K562 (cell line): ENCODE data around the gene ZSCAN26. TPM values are rescaled to one million over a fixed set of nuclear protein-coding genes. Genes with fewer than 3 reads are reported as not detected.

ENCODE experiments used
- ATAC-seq: fragments of 200-7000 bp; cut with Tn5 transposase; 3 replicates; pipeline ENCODE4 v1.9.1; 2020; ENCODE audit warnings: moderate library complexity
- BruUV-seq: library from RNA; stranded (reverse); fragments of 400-500 nt; replicated peaks from 2 replicates; lab custom pipeline; 2021; lab: Mats Ljungman, UMichigan
- CTCF ChIA-PET: fragments of 300-600 bp; formaldehyde crosslinking; extraction: SDS; loops from one replicate; lab custom pipeline; 2021; ENCODE audit warnings: low intra/inter-chr PET ratio; lab: Yijun Ruan, JAX
- POLR2A ChIA-PET: fragments of 300-600, 350-650 bp; sonication (Branson Sonifier 250); formaldehyde crosslinking; extraction: SDS; loops from one replicate; lab custom pipeline; 2021; ENCODE audit warnings: antibody characterized with exemption, inconsistent platforms; lab: Yijun Ruan, JAX
- DNase-seq, 4 experiments: peaks; one replicate each; pipeline versions ENCODE4 v3.0.0 to v3.0.0-alpha.2; 2011 to 2018; ENCODE audit warnings: low spot score in 3 of 4, mixed read lengths in 3 of 4; ENCODE audit errors: extremely low read depth in 1 of 4
- FAIRE-seq: peaks from 2 replicates; lab custom pipeline; 2011; peaks lifted over from hg19 to GRCh38; lab: Jason Lieb, UNC
- H2AFZ ChIP-seq: 2 replicates; pipeline ENCODE4 v1.6.0; 2011; ENCODE audit warnings: low read depth, low read length, control low read depth, inconsistent platforms
- H3K27ac ChIP-seq: fragments of 200-600 bp; 3 replicates; pipeline ENCODE4 v1.8.0; 2011; ENCODE audit warnings: low read depth, mild to moderate bottlenecking, control low read depth, inconsistent platforms, low read length, moderate library complexity, mixed read lengths; ENCODE audit errors: extremely low read depth
- H3K27me3 ChIP-seq, 2 experiments: fragments of 300-600 bp in 1 of 2; 2 replicates in 1 of 2; 3 replicates in 1 of 2; pipeline versions ENCODE4 v1.6.0 to v1.8.0; 2011; ENCODE audit warnings: inconsistent platforms in 2 of 2, low read length in 2 of 2, mild to moderate bottlenecking in 1 of 2, mixed read lengths in 1 of 2, moderate library complexity in 1 of 2; ENCODE audit not compliant: control insufficient read depth in 2 of 2, insufficient read depth in 2 of 2
- H3K36me3 ChIP-seq: fragments of 300-600 bp; 3 replicates; pipeline ENCODE4 v1.8.0; 2011; ENCODE audit warnings: mild to moderate bottlenecking, low read length, inconsistent platforms; ENCODE audit not compliant: control insufficient read depth, insufficient read depth
- H3K4me1 ChIP-seq, 2 experiments: fragments of 200-600 bp in 1 of 2; replicated peaks in 1 of 2; 2 replicates in 1 of 2; 3 replicates in 1 of 2; pipeline versions ENCODE4 v1.5.1 to v1.8.0; 2011; ENCODE audit warnings: inconsistent platforms in 2 of 2, low read length in 2 of 2, mild to moderate bottlenecking in 1 of 2, mixed read lengths in 1 of 2, moderate library complexity in 1 of 2; ENCODE audit not compliant: control insufficient read depth in 2 of 2, insufficient read depth in 2 of 2
- H3K4me2 ChIP-seq: 2 replicates; pipeline ENCODE4 v1.6.1; 2011; ENCODE audit warnings: low read length, control low read depth, inconsistent platforms, mixed read lengths; ENCODE audit not compliant: insufficient read depth
- H3K4me3 ChIP-seq: fragments of 200-600 bp; sonication (generic), shearing (Covaris generic); 2 replicates; pipeline ENCODE4 v1.5.1; 2016; ENCODE audit warnings: control low read depth, inconsistent platforms
- H3K79me2 ChIP-seq: fragments of 200-600 bp; 3 replicates; pipeline ENCODE4 v1.8.0; 2011; ENCODE audit warnings: low read length, inconsistent platforms; ENCODE audit not compliant: control insufficient read depth, insufficient read depth
- H3K9ac ChIP-seq, 2 experiments: 2 replicates each; pipeline versions ENCODE4 v1.6.0 to v1.6.1; 2011; ENCODE audit warnings: low read depth in 2 of 2, low read length in 2 of 2, control low read depth in 1 of 2, inconsistent platforms in 1 of 2, mild to moderate bottlenecking in 1 of 2, mixed read lengths in 1 of 2; ENCODE audit not compliant: insufficient read depth in 1 of 2
- H3K9me1 ChIP-seq: one replicate; pipeline ENCODE4 v1.6.0; 2011; ENCODE audit warnings: inconsistent platforms, mild to moderate bottlenecking, low read length, moderate library complexity; ENCODE audit not compliant: control insufficient read depth, insufficient read depth
- H3K9me3 ChIP-seq: replicated peaks from 2 replicates; pipeline ENCODE4 v1.5.1; 2011; ENCODE audit warnings: low read depth, low read length, inconsistent platforms; ENCODE audit not compliant: control insufficient read depth, insufficient read depth
- H4K20me1 ChIP-seq: replicated peaks from 2 replicates; pipeline ENCODE4 v1.6.1; 2011; ENCODE audit warnings: low read length, inconsistent platforms, mixed read lengths; ENCODE audit not compliant: control insufficient read depth, insufficient read depth
- BACH1 ChIP-seq: fragments of 200-800 bp; sonication (Bioruptor generic); IDR thresholded peaks from 2 replicates; pipeline ENCODE4 v1.6.1; 2016; ENCODE audit warnings: missing genetic modification characterization, missing compliant biosample characterization
- CBX3 ChIP-seq, 2 experiments: IDR thresholded peaks; 1 replicate in 1 of 2; 2 replicates in 1 of 2; pipeline ENCODE4 v1.6.1; 2012; ENCODE audit warnings: inconsistent platforms in 2 of 2, low read length in 2 of 2, borderline replicate concordance in 1 of 2, control low read depth in 1 of 2
- CREM ChIP-seq: IDR thresholded peaks from 2 replicates; pipeline ENCODE4 v1.6.1; 2014; ENCODE audit warnings: antibody characterized with exemption, low read depth
- ETV1 ChIP-seq: fragments of 450-650 bp; conservative IDR thresholded peaks from 2 replicates; pipeline ENCODE4 v1.6.1; 2016; ENCODE audit warnings: missing genetic modification characterization, control low read depth, low read depth, missing compliant biosample characterization
- MEIS2 ChIP-seq: fragments of 450-650 bp; IDR thresholded peaks from 2 replicates; pipeline ENCODE4 v1.6.1; 2014; ENCODE audit warnings: mild to moderate bottlenecking; ENCODE audit not compliant: partially characterized antibody
- MYNN ChIP-seq, 2 experiments: sonication (generic); formaldehyde crosslinking in 1 of 2; IDR thresholded peaks; 2 replicates each; pipeline versions ENCODE4 v1.5.0 to v1.6.1; 2016 to 2020; ENCODE audit warnings: antibody characterized with exemption in 1 of 2, missing genetic modification reagents in 1 of 2
- NBN ChIP-seq: fragments of 450-650 bp; IDR thresholded peaks from 2 replicates; pipeline ENCODE4 v1.6.1; 2016; ENCODE audit warnings: low read depth, mild to moderate bottlenecking
- NFE2 ChIP-seq: IDR thresholded peaks from 2 replicates; pipeline ENCODE4 v1.6.1; 2014; ENCODE audit warnings: antibody characterized with exemption, low read depth
- PHF20 ChIP-seq: fragments of 450-650 bp; IDR thresholded peaks from 2 replicates; pipeline ENCODE4 v1.6.1; 2018; ENCODE audit not compliant: partially characterized antibody
- POU5F1 ChIP-seq: fragments of 150-350 bp; IDR thresholded peaks from 2 replicates; pipeline ENCODE4 v1.6.1; 2014; ENCODE audit warnings: borderline replicate concordance, low read length, low read depth, mild to moderate bottlenecking; ENCODE audit not compliant: partially characterized antibody
- SMAD3 ChIP-seq: fragments of 450-650 bp; formaldehyde crosslinking; conservative IDR thresholded peaks from 2 replicates; pipeline ENCODE4 v1.4.0; 2020; ENCODE audit warnings: mild to moderate bottlenecking
- SMARCE1 ChIP-seq: fragments of 450-650 bp; IDR thresholded peaks from 2 replicates; pipeline ENCODE4 v1.7.1; 2016; ENCODE audit warnings: mild to moderate bottlenecking
- ZBTB11 ChIP-seq, 3 experiments: fragments of 200-800 bp in 1 of 3; fragments of 250-450 bp in 1 of 3; fragments of 450-650 bp in 1 of 3; sonication (Bioruptor Pico) in 1 of 3; sonication (Bioruptor generic) in 1 of 3; formaldehyde crosslinking in 1 of 3; IDR thresholded peaks; 2 replicates each; pipeline versions ENCODE4 v1.6.1 to v1.8.0; 2016 to 2022; ENCODE audit warnings: mild to moderate bottlenecking in 2 of 3, missing genetic modification characterization in 2 of 3, missing compliant biosample characterization in 1 of 3, moderate library complexity in 1 of 3
- ZNF175 ChIP-seq: fragments of 200-800 bp; sonication (Bioruptor generic); IDR thresholded peaks from 2 replicates; pipeline ENCODE4 v1.6.1; 2016; ENCODE audit warnings: low read depth, mild to moderate bottlenecking, missing genetic modification characterization, missing compliant biosample characterization
- ZNF717 ChIP-seq: fragments of 250-450 bp; sonication (Bioruptor Pico); IDR thresholded peaks from 2 replicates; pipeline ENCODE4 v1.5.0; 2021
- in situ Hi-C: fragments of 300-500 bp; cut with MboI; formaldehyde crosslinking; loops from 4 replicates; pipeline ENCODE4 v1.15.0; 2018; ENCODE audit warnings: inconsistent platforms, mixed read lengths
- intact Hi-C: fragments of 100-400 bp; cut with micrococcal nuclease; formaldehyde crosslinking; loops from 2 replicates; pipeline ENCODE4 v1.14.2; 2022
- polyA plus RNA-seq, 8 experiments: library from polyadenylated mRNA; depleted of rRNA in 4 of 8; stranded (reverse) in 5 of 8; unstranded in 3 of 8; fragments of >200 nt; fragmentation: Nextera tagmentation in 2 of 8; fragmentation: Illumina TruSeq in 1 of 8; extraction: Ambion mirVana in 2 of 8; extraction: Trizol in 1 of 8; gene quantifications; 2 replicates each; pipeline versions ENCODE4 v1.2.1 to v1.2.3, GENCODE V29; 2011 to 2014; ENCODE audit warnings: inconsistent platforms in 1 of 8, missing spikeins in 1 of 8
- total RNA-seq, 7 experiments: library from RNA; depleted of rRNA in 6 of 7; stranded (reverse); fragments of >200 nt in 6 of 7; fragmentation: Illumina TruSeq in 2 of 7; extraction: Trizol in 2 of 7; gene quantifications; 2 replicates each; pipeline versions ENCODE4 v1.2.1 to v1.2.3, GENCODE V29; 2011 to 2021; ENCODE audit warnings: low replicate concordance in 1 of 7
- TF ChIP-seq, protein P1 (sequence below): fragments of 450-650 bp; IDR thresholded peaks from 2 replicates; pipeline ENCODE4 v1.6.1; 2016; ENCODE audit warnings: borderline replicate concordance
- TF ChIP-seq, protein P2 (sequence below): fragments of 250-450 bp; sonication (Bioruptor Pico); IDR thresholded peaks from 2 replicates; pipeline ENCODE4 v1.9.0; 2021; ENCODE audit warnings: mild to moderate bottlenecking

Gene ZSCAN26
- total and polyA plus RNA-seq, 9 of the 15 experiments (the other 6 are each of a cell fraction or from before 2014, with no cell fraction given), result 5.9 to 14.2 (median 10.5) TPM

DNA sequence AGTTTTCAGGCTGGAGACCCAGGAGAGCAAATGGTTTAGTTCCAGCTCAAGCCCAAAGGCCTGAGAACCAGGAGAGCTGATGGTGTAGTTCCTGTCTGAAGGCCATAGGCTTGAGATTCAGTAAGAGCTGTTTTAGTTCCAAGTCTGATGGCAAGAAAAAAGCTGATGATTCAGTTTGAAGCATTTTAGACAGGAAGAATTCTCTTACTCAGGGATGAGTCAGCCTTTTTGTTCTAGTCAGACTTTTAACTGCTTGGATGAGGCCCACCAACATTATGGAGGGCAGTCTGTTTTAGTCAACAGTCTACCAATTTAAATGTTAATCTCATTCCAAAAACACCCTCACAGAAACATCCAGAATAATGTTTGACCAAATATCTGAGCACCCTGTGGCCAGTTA lies 2.5 kb downstream of the ZSCAN26 start:
- BruUV-seq, result no TSS peak
- peaks cover 7 to 26% of the 10 kb centered on the region in 2 experiments for H3K4me1 ChIP-seq
- no peak overlapping the region for H3K9ac ChIP-seq
- FAIRE-seq, result peak; percentile 73
- DNase-seq, result peak; percentile 32 to 73 (median 45)
- peak overlapping the region; percentile 76 for H3K27ac ChIP-seq
- H3K27me3 ChIP-seq, result no peaks in the 10 kb centered on the region
- peak overlapping the region; percentile 46 for H2AFZ ChIP-seq
- intact Hi-C loops, result loop anchor here (5.0 kb wide), 2 partner anchors 83 to 132 kb away; no protein-coding TSS in a partner anchor
- H3K36me3 ChIP-seq, result peaks cover 25% of the 10 kb centered on the region
- peak overlapping the region; percentile 22; the same call in 1 of the 2 replicates for H3K4me2 ChIP-seq
- ATAC-seq, result peak; percentile 27
- in situ Hi-C loops, result no loop called here
- ChIA-PET CTCF (no interaction called here), POLR2A (interaction anchor here (0.6 to 6.5 kb wide), 10 partner anchors 10 to 655 kb away, joined by 3 to 73 read pairs (median 4); partner anchors contain the start of genes PGBD1, TRIM27 and ZKSCAN4)
- H4K20me1 ChIP-seq, result no peaks in the 10 kb centered on the region
- no peak overlapping the region for H3K4me3 ChIP-seq
- H3K79me2 ChIP-seq, result peaks cover 29% of the 10 kb centered on the region
- H3K9me1 ChIP-seq, result no peaks in the 10 kb centered on the region
- no peaks in the 10 kb centered on the region; the same call in 1 of the 2 replicates for H3K9me3 ChIP-seq
- TF ChIP-seq, protein P1, sequence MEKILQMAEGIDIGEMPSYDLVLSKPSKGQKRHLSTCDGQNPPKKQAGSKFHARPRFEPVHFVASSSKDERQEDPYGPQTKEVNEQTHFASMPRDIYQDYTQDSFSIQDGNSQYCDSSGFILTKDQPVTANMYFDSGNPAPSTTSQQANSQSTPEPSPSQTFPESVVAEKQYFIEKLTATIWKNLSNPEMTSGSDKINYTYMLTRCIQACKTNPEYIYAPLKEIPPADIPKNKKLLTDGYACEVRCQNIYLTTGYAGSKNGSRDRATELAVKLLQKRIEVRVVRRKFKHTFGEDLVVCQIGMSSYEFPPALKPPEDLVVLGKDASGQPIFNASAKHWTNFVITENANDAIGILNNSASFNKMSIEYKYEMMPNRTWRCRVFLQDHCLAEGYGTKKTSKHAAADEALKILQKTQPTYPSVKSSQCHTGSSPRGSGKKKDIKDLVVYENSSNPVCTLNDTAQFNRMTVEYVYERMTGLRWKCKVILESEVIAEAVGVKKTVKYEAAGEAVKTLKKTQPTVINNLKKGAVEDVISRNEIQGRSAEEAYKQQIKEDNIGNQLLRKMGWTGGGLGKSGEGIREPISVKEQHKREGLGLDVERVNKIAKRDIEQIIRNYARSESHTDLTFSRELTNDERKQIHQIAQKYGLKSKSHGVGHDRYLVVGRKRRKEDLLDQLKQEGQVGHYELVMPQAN, result no peak
- 0 out of 2 replicates have a peak, but pooled peaks have one; percentile 68 for TF ChIP-seq MYNN (IDR thresholded peaks at IDR 0.05)
- no peak for TF ChIP-seq MYNN (CRISPR knock-in tag; IDR thresholded peaks at IDR 0.05)
- TF ChIP-seq PHF20, result no peak
- TF ChIP-seq ETV1, result peak; percentile 43; the same call in 1 of the 2 replicates
- TF ChIP-seq BACH1 (tag), result peak; percentile 91
- TF ChIP-seq ZBTB11 (CRISPR knock-in tag; IDR thresholded peaks at IDR 0.05), result no peak
- TF ChIP-seq, protein P2, sequence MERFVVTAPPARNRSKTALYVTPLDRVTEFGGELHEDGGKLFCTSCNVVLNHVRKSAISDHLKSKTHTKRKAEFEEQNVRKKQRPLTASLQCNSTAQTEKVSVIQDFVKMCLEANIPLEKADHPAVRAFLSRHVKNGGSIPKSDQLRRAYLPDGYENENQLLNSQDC (CRISPR knock-in tag), result no peak
- no peak for TF ChIP-seq NBN
- TF ChIP-seq ZNF175, result no peak
- TF ChIP-seq CREM, result no peak
- TF ChIP-seq SMAD3, result no peak
- no peak for TF ChIP-seq POU5F1
- TF ChIP-seq MEIS2, result peak; percentile 20
- no peak for TF ChIP-seq ZNF717 (CRISPR knock-in tag)
- TF ChIP-seq CBX3 (IDR thresholded peaks at IDR 0.05; ENCODE audit: borderline replicate concordance in 1 of 2, low read length in 2 of 2), result peak in 1 of 2 experiments; percentile 88; a peak in 1 of 3 replicates
- peak; percentile 95 for TF ChIP-seq NFE2
- peak; percentile 79 for TF ChIP-seq SMARCE1
